GM19452 (cell line): ENCODE results near the gene FIGNL2.
"Not testable (repeated sequence)": the region's sequence is repeated elsewhere in the genome, so short reads cannot be mapped to it uniquely, and the experiment has no call there.

Experiments
- ATAC-seq: cut with Tn5 transposase; IDR thresholded peaks from one replicate; pipeline ENCODE4 v1.9.1; 2021; ENCODE audit not compliant: unreplicated experiment

The FIGNL2 gene

DNA sequence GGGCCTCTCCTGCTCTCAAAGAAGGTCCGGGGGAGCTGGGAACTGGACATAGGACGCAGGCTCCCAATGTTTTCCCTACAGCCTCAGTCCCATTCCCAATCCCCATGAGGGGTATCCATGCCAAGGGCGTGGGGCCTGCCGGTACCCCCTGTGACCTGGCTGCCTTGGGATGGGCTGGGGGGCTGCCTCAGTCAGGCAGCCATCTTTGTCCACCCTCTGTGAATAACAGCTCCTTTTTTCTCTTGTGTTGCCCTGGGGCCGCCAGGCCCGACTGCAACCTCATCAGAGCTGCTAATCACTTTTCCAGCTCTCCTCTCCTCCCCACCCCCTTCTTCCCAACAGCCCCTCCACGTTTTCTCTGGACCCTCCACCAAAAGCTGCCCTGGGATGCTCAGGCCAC, 11.2 kb downstream of the FIGNL2 start:
- no peak for ATAC-seq

DNA sequence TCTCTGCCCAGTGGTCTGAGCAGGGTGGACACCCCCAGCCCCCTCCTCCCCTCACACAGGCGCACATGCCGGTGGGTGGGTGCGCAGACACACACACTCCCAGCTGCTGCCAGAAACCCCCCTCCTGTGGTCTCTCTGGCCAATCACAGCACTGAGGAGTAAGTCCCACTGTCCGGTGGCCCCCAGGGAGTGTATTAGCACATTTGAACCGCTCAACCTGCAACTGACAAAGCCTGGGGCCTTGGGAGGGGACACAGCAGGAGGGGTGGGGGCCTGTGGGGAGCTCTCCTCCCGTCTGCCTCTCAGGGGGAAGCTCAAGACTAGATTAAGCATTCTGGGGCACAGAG, 11.7 kb downstream of the FIGNL2 start:
- ATAC-seq, result no peak

DNA sequence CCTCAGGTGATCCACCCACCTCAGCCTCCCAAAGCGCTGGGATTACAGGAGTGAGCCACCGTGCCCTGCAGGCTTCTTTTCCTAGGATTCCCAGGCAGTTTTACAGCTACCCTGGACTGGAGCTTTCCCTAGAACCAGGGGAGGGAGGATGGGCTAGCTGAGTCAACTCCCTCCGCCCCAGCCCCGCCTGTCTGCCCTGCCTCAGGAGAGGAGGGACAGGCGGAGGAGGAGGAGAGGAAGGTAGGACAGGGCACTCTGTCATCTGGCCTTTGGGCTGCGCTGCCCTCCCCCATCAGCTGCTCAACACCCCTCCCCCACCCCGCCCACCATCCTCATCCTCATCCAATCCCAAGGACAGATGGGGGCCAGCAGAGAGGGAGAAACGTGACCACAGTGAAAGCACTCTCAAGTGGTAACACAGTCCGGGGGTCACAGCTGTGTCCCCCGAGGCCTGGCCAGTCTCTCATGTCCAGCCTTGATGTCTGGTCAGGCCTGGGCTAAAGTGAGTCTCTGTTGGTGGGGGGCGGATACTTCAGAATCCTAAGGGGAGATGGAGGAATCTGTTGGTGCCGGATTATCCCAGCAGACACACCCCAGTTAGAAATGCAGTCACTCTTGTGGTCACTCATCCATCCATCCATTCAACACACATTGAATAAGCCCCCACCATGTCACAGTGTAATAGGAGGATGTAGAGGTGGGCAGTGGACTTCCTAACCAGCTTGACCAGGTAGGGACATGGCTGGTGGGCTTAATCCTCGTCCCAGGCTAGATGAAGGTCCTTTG, 12.3 kb downstream of the FIGNL2 start:
- no peak for ATAC-seq

DNA sequence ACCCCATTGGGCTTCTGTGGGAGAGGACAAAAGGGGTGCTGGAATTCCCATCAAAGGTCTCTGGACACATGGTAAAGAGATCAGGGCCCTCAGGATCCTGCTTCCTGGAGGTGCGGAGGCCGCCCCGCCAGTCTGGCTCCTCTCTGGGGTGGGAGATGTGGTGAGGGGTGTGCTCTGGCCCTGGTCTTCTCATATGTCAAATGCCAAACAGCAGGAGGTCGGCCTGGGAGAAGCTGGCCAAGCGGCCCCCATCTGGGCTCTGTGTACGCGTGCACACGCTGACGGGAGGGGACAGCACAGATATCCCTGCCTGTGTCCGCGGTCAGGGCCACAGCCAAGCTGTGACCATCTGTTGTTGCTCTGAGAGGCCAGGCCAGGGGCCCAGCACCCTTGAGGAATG, 14.1 kb downstream of the FIGNL2 start:
- ATAC-seq, result no peak

DNA sequence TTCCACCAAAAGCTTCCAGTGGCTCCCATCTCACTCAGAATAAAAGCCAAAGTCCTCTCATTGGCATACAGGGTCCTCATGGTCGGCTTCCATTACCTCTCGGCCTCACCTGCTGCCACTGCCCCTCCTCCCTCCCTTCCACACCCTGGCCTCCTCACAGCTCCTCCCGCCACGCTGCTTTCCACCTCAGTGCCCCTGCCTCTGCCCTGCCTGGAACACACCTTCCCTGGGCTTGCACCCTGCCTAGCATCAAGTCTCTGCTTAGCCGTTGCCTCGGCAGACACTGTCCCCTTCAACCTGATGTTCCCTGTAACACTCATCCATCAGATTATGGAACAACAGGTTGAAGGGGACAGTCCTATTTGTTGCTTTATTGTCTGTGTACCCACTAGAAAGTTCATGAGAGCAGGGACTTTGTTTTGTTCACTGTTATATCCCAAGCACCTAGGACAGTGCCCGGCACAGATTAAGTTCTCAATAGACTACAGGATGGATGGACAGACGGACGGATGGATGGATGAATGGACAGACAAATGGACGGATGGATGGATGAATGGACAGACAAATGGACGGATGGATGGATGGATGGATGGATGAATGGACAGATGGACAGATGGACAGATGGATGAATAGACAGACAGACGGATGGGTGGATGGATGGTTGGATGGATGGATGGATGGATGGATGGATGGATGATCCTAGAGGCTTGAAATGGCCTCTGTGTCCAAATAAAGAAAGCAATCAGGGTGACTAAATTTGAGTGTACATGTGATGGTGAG, 14.9 kb downstream of the FIGNL2 start:
- no peak for ATAC-seq

DNA sequence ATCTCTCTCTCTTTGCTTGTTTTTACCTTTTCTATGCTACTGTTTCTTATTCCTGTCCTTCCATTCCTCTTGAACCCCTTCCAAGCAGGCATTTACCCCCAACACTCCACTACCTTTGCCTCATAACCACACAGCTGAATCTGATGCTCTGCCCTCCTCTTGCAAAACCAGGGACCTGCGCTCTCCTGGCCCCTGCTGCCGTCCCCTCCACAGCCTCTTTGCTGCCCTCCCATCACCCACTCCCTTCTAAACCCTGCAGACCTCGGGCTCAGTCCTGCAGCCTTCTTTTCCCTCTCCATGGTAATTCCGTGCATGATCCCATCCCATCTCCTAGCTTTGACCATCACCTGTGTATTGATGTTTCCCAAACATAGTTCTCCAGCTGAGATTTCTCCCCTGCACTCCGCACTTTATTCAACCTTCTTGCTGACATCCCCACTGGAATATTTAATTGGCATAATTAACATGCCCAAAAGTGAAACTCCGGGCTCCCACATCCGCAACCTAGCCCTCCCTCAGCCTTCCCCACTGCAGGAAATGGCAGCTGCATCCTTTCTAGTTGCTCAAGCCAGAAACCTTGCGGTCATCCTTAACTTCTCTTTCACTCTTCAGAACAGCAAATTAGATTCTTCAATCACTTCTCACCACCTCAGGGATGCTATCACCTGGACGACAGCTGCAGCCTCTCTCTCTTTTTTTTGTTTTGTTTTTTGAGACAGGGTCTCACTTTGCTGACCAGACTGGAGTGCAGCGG, 16.0 kb downstream of the FIGNL2 start:
- no peak for ATAC-seq

DNA sequence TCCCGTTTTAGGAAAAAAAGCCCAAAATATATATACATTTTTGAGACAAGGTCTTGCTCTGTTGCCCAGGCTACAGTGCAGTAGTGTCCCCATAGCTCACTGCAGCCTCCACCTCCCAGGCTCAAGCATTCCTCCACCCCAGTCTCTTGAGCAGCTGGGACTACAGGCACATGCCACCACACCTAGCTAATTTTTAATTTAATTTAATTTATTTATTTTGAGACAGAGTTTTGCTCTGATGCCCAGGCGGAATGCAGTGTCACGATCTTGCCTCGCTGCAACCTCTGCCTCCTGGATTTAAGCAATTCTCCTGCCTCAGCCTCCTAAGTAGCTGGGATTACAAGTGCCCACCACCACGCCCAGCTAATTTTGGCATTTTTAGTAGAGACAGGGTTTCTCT, 16.7 kb downstream of the FIGNL2 start:
- ATAC-seq, result not testable (repeated sequence)

DNA sequence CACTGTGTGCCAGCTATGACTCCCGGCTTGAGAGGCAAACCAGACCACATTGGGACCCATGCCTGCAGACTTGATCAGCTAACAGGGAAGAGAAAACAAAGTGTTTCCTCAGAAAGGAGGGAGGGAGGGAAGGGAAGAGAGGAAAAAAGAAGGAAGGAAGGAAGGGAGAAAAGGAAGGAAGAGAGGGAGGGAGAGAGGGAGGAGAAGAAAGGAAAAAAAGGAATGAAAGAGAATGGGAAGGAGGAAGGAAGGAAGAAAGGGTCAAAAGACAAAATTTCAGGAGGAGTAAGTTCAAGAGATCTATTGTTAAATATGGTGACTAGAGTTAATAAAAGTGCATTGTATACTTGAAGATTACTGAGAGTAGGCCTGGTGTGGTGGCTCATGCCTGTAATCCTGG, 18.9 kb downstream of the FIGNL2 start:
- no peak for ATAC-seq

DNA sequence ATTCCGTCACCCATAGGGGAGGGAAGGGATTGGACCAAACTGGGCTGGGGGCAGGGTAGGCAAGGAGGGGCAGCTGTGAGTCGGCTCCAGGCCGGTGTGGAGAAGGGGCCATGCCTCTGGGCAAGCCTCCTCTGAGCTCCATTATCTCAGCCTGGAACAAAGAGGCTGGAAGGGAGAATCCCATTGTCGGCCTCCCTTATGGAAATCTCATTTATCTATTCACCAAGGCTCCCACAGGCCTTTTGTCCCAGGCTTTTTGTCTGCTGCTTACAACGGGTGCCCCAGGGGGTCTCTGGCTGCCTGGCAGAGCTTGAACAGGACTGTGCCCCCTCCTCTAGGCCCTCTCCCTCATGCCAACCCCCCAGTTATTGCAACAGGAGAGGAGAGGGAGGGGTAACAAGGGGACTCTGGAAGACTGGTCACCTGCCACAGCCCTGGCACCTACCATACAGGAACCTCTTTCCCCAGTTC, 19.5 kb downstream of the FIGNL2 start:
- ATAC-seq, result no peak

DNA sequence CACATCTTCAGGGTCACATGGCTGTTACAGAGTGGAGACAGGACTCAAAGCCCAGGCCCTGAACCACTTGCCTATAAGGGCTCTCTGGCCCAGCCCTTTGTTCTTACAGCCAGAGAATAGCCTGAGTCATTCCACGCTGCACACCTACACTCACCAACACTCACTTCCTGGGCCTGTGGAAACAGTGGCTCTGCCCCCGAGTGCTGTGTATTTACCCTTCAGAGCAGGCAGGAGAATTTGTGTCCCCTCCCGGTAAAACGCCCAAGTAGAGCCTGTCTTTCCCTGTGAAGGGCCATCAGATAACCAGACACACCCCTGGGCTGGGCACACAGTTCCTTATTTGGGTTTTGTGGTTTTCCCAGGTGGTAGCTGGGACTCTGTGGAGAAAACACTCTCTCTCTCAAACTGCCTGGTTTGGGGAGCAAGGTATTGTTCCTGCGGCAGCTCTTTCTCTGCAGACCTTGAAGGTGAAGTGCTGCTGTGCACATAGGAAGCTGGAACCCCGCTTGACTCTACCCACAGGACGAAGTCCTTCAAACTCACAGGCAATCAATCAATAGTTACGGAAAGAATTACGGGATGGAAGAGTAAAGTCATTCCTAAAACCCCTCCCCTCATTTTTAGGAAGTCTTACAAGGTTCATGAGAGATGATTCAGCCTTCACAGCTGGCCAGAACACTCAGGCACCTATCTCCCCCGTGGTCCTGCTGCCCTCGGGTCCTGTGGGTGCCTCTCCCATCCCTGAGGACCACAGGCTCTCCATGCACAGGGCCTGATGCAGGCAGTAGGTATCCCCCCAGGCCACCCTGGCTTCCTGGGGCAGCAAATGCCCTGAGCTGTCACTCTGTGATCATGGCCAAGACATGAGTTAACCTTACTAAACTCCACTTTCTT, 20.3 kb downstream of the FIGNL2 start:
- no peak for ATAC-seq

DNA sequence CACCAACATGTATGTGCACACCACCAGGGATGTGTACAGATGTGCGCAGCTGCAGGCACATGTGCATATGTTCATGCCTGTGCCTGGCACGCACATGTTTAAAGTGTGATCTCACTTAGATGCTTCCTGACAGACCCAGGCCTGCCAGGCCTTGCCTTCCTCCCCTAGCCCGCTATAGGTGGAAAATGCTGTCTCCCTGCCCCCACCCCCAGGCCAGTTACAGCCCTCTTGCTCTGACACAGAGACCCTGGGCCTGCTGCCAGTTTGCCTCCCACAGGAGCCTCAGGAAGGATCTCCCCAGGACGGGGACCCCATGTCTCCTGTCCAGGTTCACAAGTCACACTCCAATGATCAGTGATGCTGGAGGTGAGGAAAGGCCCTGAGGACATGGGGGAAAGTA, 21.6 kb downstream of the FIGNL2 start:
- no peak for ATAC-seq

DNA sequence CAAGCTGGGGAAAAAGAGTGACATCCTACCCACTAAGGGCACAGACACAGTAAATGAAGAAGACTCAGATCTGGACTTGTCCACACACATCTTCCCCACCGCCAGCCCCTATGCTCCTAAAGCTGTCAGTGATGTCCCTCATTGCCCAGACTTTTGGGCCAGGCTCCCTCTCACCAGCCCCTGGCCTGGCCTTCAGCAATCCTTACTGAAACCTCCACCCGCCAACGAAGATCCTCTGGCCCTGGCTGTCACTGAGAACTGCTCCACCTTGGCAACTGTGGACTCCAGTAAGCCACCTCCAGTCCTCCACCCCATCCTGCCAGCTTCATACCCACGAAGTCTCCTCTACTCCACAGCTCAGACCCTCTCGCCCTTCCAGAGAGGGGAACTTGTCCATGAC, 23.3 kb downstream of the FIGNL2 start:
- ATAC-seq, result no peak

DNA sequence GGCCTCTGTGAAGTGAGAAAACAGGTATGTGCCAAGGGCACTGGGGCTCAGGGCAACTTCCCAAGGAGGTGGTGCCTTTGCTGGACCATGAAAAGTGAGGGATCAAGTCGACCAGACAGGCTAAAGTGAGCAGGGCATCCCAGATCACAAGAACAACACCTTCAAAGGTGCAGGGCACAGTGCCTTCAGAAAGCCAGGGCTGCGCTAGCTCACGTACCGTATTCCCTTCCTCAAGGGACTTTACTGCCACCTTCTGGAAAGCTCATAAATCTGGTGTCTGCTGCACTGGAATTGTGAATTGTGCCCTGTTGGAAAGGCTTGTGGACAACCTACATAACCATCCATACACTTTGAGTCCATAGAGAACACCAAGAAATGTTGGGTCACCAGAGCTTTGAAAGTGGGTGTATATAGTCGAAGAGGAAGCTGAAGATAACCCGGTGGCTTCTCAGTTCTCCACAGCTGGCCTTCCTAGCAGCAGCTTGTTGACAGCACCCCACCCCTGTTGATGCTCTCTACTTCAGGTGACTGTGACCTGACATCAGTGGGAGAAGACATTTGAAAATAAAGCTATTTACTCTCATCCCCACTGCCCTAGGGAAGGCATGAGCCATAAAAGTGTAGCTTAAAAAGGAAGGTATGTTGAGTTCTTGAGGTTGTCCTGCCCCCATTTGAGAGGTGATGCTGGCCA, 24.5 kb downstream of the FIGNL2 start:
- ATAC-seq, result no peak

DNA sequence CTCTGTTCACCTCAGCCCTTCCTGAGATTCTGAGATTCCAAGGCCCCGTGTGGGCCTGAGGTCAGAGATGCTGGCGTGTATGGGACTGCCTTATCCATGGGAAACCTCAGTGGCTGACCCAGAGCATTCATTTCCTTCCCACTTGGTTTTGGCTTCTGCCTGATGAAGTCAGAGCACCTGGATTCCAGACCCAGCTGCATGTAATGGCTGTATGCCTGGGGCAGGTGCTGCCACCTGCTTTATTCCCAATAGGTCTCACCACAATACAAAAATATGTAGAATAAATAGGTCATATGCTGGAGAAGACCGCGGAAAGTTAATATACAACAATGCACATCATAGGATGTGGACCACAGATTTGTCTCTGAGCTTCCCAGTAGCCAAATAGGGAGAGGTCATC, 25.6 kb downstream of the FIGNL2 start:
- no peak for ATAC-seq

DNA sequence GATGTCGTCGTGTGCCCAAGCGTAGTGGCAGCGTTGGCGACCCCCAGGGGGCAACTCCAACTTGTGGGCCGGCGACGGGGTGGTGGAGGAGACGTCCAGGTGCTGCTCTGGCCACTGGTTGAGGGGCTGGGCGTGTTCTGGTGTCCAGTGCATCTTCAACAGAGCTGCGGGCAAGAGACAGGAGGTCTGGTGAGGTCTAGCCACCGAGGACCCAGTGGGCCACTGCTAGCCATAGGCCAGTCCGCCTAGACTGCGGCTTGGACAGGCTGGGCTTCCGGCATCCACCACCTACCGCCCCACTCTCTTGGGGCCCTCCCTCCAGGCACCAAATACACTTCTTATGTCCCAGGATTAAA, 26.3 kb downstream of the FIGNL2 start:
- no peak for ATAC-seq

DNA sequence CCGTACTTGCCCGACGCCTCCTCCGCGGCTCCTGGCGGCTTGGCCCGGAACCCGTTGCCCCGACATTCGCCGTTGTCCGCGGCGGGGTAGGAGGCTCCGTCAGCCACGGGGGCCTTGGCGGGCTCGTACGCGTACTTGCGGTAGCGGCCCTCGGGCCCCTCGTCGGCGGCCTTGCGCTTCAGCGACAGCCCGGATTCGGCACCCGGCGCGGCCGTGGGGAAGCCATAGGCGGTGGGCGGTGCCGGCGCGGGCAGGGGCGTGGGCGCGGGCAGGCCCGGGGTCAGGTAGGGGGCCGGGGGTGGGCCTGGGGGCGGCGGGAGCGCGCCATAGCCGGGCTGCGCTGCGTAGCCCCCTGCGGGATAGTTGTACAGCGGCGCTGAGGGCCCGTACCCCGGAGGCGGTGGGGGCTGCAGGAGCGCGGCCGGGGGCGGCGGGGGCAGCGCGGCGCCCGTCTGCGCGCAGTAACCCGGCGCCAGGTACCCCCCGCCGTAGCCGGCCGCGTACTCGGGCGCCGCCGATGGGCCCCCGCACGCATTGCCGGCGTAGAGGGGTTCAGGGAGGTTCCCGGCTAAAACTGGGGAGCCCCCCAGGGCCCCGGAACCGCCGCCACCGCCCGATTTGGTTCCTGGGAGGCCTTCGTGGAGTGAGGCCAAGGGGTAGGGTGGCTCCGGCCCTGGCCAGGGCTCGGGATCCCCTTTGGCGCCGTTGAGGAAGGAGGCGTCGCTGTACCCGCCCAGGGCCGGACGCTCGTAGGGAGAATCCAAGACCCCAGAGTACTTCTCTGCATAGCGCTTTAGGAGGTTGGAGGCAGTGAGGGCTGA, 26.9 kb downstream of the FIGNL2 start:
- no peak for ATAC-seq

DNA sequence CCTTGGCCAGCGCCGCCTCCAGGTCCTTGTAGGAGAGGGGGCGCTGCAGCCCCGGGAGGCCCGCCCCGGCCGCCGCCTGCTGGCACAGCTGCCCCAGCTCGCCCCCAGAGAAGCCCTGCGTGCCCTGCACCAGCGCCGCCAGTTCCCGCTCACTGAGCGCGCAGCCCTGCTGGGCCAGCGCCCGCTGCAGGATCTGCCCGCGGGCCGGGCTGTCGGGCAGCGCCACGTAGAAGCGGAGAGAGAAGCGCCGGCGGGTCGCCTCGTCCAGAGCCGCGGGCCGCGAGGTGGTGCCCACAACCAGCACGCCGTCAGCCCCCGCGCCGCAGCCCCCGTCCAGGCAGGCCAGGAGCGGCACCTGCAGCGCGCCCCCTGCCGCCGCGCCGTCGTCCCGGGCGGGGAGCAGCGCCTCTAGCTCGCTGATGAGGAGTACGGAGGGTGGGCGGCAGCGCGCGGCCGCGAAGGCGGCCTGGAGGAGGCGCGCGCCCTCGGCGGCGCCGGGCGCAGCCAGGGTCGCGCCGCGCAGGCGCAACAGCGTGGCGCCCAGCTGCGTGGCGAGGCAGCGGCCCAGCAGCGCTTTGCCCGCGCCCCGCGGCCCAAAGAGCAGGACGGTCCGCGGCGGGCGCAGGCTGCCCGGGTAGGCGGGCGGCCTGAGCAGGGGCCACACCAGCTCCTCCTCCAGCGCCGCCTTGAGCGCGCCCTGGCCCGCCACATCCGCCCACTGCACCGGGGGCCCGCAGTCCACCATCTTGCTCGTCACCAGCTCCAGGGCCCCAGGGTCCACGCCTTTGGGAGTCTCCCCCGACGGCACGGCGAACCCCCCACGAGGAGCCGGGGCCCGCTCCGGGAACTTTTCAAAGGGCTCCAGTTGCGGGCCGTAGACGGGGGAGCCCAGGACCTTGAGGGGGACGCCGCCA, 27.7 kb downstream of the FIGNL2 start:
- ATAC-seq, result no peak

DNA sequence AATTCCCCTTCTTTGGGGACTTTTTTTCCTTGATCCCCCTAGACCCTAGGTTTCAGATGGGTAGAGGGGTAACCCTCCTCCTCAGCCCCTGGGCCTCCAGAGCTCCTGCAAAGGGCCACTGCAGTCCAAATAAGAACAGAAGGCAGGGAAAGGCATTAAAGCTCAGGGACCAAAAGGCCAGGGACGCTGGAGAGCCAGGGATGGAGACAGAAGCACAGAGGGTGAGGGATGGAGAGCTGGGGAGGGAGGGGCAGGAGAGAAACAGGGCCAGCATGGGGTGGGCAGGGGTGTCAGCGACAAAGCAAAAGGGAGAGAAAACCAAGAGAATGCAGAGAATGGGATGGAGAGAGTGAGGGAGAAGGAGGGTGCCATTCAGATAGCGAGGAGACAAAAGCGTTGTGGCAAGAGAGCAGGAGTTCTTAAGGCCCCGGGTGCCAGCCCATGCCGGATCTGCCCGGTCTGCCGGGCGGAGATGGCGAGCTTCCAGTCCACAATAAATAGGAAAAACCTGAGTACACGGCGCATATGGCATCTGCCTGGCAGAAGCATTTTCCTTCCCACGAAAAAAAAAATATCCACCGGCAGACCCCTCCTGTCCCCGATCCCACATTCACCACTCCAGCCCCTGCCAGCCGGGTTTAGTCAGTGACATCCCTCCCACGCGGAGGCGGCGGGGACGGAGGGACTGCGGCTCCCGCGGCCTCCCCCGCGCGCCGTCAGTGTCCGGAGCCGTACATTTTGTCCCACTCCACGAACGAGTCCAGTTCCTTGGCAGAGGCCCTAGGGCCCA, 28.6 kb downstream of the FIGNL2 start:
- ATAC-seq, result no peak
